OCI-LY7 (cell line): ENCODE measurements around the gene SLC18A3.

ENCODE experiments used
- CTCF ChIP-seq: fragments of 200-600 bp; sonication (generic); conservative IDR thresholded peaks from 2 replicates; pipeline ENCODE4 v1.5.1; 2014; ENCODE audit warnings: mild to moderate bottlenecking, antibody characterized with exemption, low read length, moderate library complexity, mixed read lengths
- EZH2phosphoT487 ChIP-seq: fragments of 200-600 bp; sonication (generic); IDR thresholded peaks from 2 replicates; pipeline ENCODE4 v1.6.1; 2018; ENCODE audit warnings: low read depth, borderline replicate concordance, mild to moderate bottlenecking, mixed run types, antibody characterized with exemption, low read length, moderate library complexity, mixed read lengths

GRCh38 chr10:49596836-49597235, 13.3 kb upstream of the SLC18A3 start:
- TF ChIP-seq CTCF: no peak
- TF ChIP-seq EZH2phosphoT487: no peak
